Sigmoid colon (tissue), 7 donors: ENCODE data around the gene RPAP3. TPM values are rescaled to one million over a fixed set of nuclear protein-coding genes. Genes with fewer than 3 reads are reported as not detected.

Experiments
- DNase-seq: peaks from one replicate; pipeline ENCODE4 v3.0.0-alpha.2; 2019
- H3K27ac ChIP-seq, 4 donors: fragments of 200-600 bp; sonication (generic); one replicate each; pipeline ENCODE4 v1.5.1; 2016 to 2019; ENCODE audit warnings: mild to moderate bottlenecking in 1 of 4
- H3K27me3 ChIP-seq, 3 donors: fragments of 200-600 bp; sonication (generic); one replicate each; pipeline ENCODE4 v1.5.1; 2019; ENCODE audit warnings: mild to moderate bottlenecking in 1 of 3
- H3K36me3 ChIP-seq, 4 donors: fragments of 200-600 bp; sonication (generic); one replicate each; pipeline ENCODE4 v1.5.1; 2016 to 2019
- H3K4me1 ChIP-seq, 4 donors: fragments of 200-600 bp; sonication (generic); one replicate each; pipeline ENCODE4 v1.5.1; 2017 to 2019
- H3K4me3 ChIP-seq, 4 donors: fragments of 200-600 bp; sonication (generic); one replicate each; pipeline ENCODE4 v1.5.1; 2017 to 2019; ENCODE audit warnings: mild to moderate bottlenecking in 2 of 4, moderate library complexity in 1 of 4
- H3K9me3 ChIP-seq, 4 donors: fragments of 200-600 bp in 3 of 4; sonication (generic) in 3 of 4; one replicate each; pipeline versions ENCODE4 v1.5.1 to v1.6.1; 2013 to 2019
- CTCF ChIP-seq, 4 experiments: fragments of 450-650 bp in 3 of 4; fragments of 200-600 bp in 1 of 4; IDR thresholded peaks; one replicate each; pipeline ENCODE4 v1.5.1; 2016 to 2019; ENCODE audit warnings: antibody characterized with exemption in 4 of 4, mild to moderate bottlenecking in 3 of 4, moderate library complexity in 2 of 4
- EP300 ChIP-seq, 4 donors: sonication (generic); formaldehyde crosslinking; IDR thresholded peaks; one replicate each; pipeline ENCODE4 v1.6.1; 2017; ENCODE audit warnings: antibody characterized with exemption in 4 of 4
- POLR2A ChIP-seq, 2 donors: fragments of 450-650 bp; IDR thresholded peaks; one replicate each; pipeline ENCODE4 v1.6.1; 2016; ENCODE audit warnings: antibody characterized with exemption in 2 of 2, mild to moderate bottlenecking in 2 of 2, moderate library complexity in 2 of 2
- POLR2AphosphoS5 ChIP-seq, 4 donors: sonication (generic); formaldehyde crosslinking; IDR thresholded peaks; one replicate each; pipeline ENCODE4 v1.6.1; 2017; ENCODE audit warnings: antibody characterized with exemption in 4 of 4
- WGBS, 2 donors: extraction: QIAGEN DNeasy Blood & Tissue Kit; methylation state at CpG; one replicate each; pipeline ENCODE4 v1.1.7; 2013; 5-methylcytosine and 5-hydroxymethylcytosine counted together
- intact Hi-C: fragments of 100-400 bp; cut with DNase I; formaldehyde crosslinking; loops from one replicate; pipeline ENCODE4 v1.15.1; 2023
- polyA plus RNA-seq, 3 donors: library from polyadenylated mRNA; stranded (reverse); fragments of 200-250 nt; gene quantifications; one replicate each; pipeline ENCODE4 v1.2.3, GENCODE V29; 2013
- total RNA-seq, 4 donors: library from RNA; depleted of rRNA; stranded (reverse); fragments of >200 nt; gene quantifications; one replicate each; pipeline ENCODE4 v1.1.0, GENCODE V29; 2016
- donor health status: healthy with polysubstance abuse.
- donor health status: Bipolar disorder and iron deficiency.
- donor health status: healthy.

Gene RPAP3
- total and polyA plus RNA-seq, 7 donors, result 6.7 to 29.3 (median 21.0) TPM

GRCh38 chr12:47753021-47754001 is 47.5 kb upstream of the RPAP3 start:
- no peaks in the 10 kb centered on the region for H3K36me3 ChIP-seq
- H3K27ac ChIP-seq, result peak overlapping the region; percentile 39 to 55 (median 51)
- H3K4me1 ChIP-seq, result peaks cover 0 to 27% (median 16%) of the 10 kb centered on the region in 4 donors
- no peaks in the 10 kb centered on the region for H3K9me3 ChIP-seq
- 38 to 61% methylated on average over 11 of the region's 11 CpGs for WGBS, 2 donors
- TF ChIP-seq EP300 (IDR thresholded peaks at IDR 0.05) (no peak), CTCF (IDR thresholded peaks at IDR 0.05) (no peak), POLR2A (IDR thresholded peaks at IDR 0.05) (no peak), POLR2AphosphoS5 (IDR thresholded peaks at IDR 0.05) (peak in 1 of 4 donors; percentile 33)
- no peak overlapping the region for H3K4me3 ChIP-seq
- intact Hi-C loops, result no loop called here
- no peaks in the 10 kb centered on the region for H3K27me3 ChIP-seq
- DNase-seq, result no peak

- intact Hi-C loops, result no loop called here
- Histone ChIP-seq H3K4me1 (peaks cover 0 to 20% (median 8%) of the 10 kb centered on the region in 4 donors), H3K27ac (peak overlapping the region; percentile 39 to 53 (median 49)), H3K27me3 (no peaks in the 10 kb centered on the region), H3K36me3 (no peaks in the 10 kb centered on the region), H3K4me3 (no peak overlapping the region), H3K9me3 (no peaks in the 10 kb centered on the region)
- 86 to 89% methylated on average over 7 of the region's 7 CpGs for WGBS, 2 donors
- no peak for DNase-seq
- TF ChIP-seq POLR2A (IDR thresholded peaks at IDR 0.05) (no peak), EP300 (IDR thresholded peaks at IDR 0.05) (no peak), POLR2AphosphoS5 (IDR thresholded peaks at IDR 0.05) (no peak), CTCF (IDR thresholded peaks at IDR 0.05) (no peak)
Measured at GRCh38 chr12:47752552-47752951, 46.7 kb upstream of the RPAP3 start.

- TF ChIP-seq POLR2A (IDR thresholded peaks at IDR 0.05), result no peak
- TF ChIP-seq POLR2AphosphoS5 (IDR thresholded peaks at IDR 0.05), result no peak
- no peak for TF ChIP-seq EP300 (IDR thresholded peaks at IDR 0.05)
- no peak for TF ChIP-seq CTCF (IDR thresholded peaks at IDR 0.05)
- DNase-seq, result no peak
- Histone ChIP-seq H3K36me3 (no peaks in the 10 kb centered on the region), H3K27ac (peak overlapping the region in 2 of 4 donors; percentile 1 to 49), H3K9me3 (no peaks in the 10 kb centered on the region), H3K4me3 (no peak overlapping the region), H3K4me1 (peaks cover 0 to 20% (median 8%) of the 10 kb centered on the region in 4 donors), H3K27me3 (no peaks in the 10 kb centered on the region)
- WGBS, 2 donors, result 57 to 86% methylated on average over 4 of the region's 4 CpGs
- intact Hi-C loops, result no loop called here
Measured at GRCh38 chr12:47752121-47752520, 46.3 kb upstream of the RPAP3 start.

- no peak for DNase-seq
- Histone ChIP-seq H3K4me1 (peaks cover 0 to 20% (median 8%) of the 10 kb centered on the region in 4 donors), H3K27ac (no peak overlapping the region), H3K36me3 (no peaks in the 10 kb centered on the region), H3K27me3 (no peaks in the 10 kb centered on the region), H3K9me3 (no peaks in the 10 kb centered on the region), H3K4me3 (no peak overlapping the region)
- intact Hi-C loops, result no loop called here
- 75 to 87% methylated on average over 9 of the region's 9 CpGs for WGBS, 2 donors
- TF ChIP-seq POLR2AphosphoS5 (IDR thresholded peaks at IDR 0.05) (no peak), EP300 (IDR thresholded peaks at IDR 0.05) (no peak), CTCF (IDR thresholded peaks at IDR 0.05) (no peak), POLR2A (IDR thresholded peaks at IDR 0.05) (no peak)
Measured at GRCh38 chr12:47751561-47751960, 45.7 kb upstream of the RPAP3 start.
